AG04449 (cell line): ENCODE results near the gene RRBP1.

Experiments
- CTCF ChIA-PET: fragments of 350-600 bp; formaldehyde crosslinking; extraction: SDS; loops from one replicate; lab custom pipeline; 2021; ENCODE audit warnings: antibody characterized with exemption; lab: Yijun Ruan, JAX
- POLR2A ChIA-PET: fragments of 400-600, 350-600 bp; formaldehyde crosslinking; extraction: SDS; loops from one replicate; lab custom pipeline; 2020; ENCODE audit warnings: antibody characterized with exemption, inconsistent platforms; lab: Yijun Ruan, JAX
- DNase-seq: peaks from one replicate; pipeline ENCODE4 v3.0.0-alpha.2; 2010; ENCODE audit warnings: low read depth, low spot score
- H3K4me3 ChIP-seq: 2 replicates; pipeline ENCODE4 v1.5.1; 2011; ENCODE audit warnings: low read depth, mild to moderate bottlenecking, control low read depth, low read length
- CTCF ChIP-seq: IDR thresholded peaks from one replicate; pipeline ENCODE4 v1.5.1; 2011; ENCODE audit warnings: mild to moderate bottlenecking, moderate library complexity, low read length, control low read depth, inconsistent platforms; ENCODE audit not compliant: insufficient read depth; ENCODE audit errors: missing control alignments

RRBP1 gene

GRCh38 chr20:17610566-17611289 lies 71.3 kb downstream of the RRBP1 start:
- no peak overlapping the region for H3K4me3 ChIP-seq
- TF ChIP-seq CTCF, result no peak
- ChIA-PET CTCF (interaction anchor here (0.6 to 2.2 kb wide), 12 partner anchors 13 to 385 kb away, joined by 3 to 15 read pairs (median 4); no protein-coding TSS in a partner anchor), POLR2A (interaction anchor here (0.7 to 1.7 kb wide), 5 partner anchors 41 to 328 kb away, joined by 3 to 6 read pairs (median 3); partner anchors contain the start of gene DSTN)
- no peak for DNase-seq

- H3K4me3 ChIP-seq, result no peak overlapping the region
- no peak for DNase-seq
- POLR2A ChIA-PET, result interaction anchor here (0.7 to 1.7 kb wide), 4 partner anchors 40 to 105 kb away, joined by 3 to 6 read pairs (median 4); partner anchors contain the start of gene DSTN
- CTCF ChIA-PET, result interaction anchor here (0.8 to 3.4 kb wide), 10 partner anchors 8 to 386 kb away, joined by 3 to 15 read pairs (median 4); no protein-coding TSS in a partner anchor
- no peak for TF ChIP-seq CTCF
These were observed 72.1 kb downstream of the RRBP1 start for GRCh38 chr20:17609811-17610377.

- no peak for TF ChIP-seq CTCF
- DNase-seq, result no peak
- CTCF ChIA-PET, result interaction anchor here (0.8 to 3.4 kb wide), 4 partner anchors 9 to 105 kb away, joined by 3 to 15 read pairs (median 8); no protein-coding TSS in a partner anchor
- POLR2A ChIA-PET, result no interaction called here
- H3K4me3 ChIP-seq, result no peak overlapping the region
These were observed 73.1 kb downstream of the RRBP1 start for GRCh38 chr20:17608701-17609497.

- ChIA-PET POLR2A (interaction anchor here (0.6 to 1.4 kb wide), 5 partner anchors 12 to 389 kb away, joined by 3 to 5 read pairs (median 3); partner anchors contain the start of gene DSTN), CTCF (interaction anchor here (0.9 to 4.0 kb wide), 5 partner anchors 12 to 363 kb away, joined by 3 to 25 read pairs (median 4); partner anchors contain the start of gene MGME1)
- DNase-seq, result no peak
- no peak for TF ChIP-seq CTCF
- H3K4me3 ChIP-seq, result no peak overlapping the region
These were observed 76.0 kb downstream of the RRBP1 start for GRCh38 chr20:17606001-17606400.

GRCh38 chr20:17605131-17605660 lies 76.8 kb downstream of the RRBP1 start:
- DNase-seq, result no peak
- no peak for TF ChIP-seq CTCF
- CTCF ChIA-PET, result interaction anchor here (0.7 to 4.0 kb wide), 7 partner anchors 11 to 364 kb away, joined by 3 to 25 read pairs (median 4); partner anchors contain the start of gene MGME1
- POLR2A ChIA-PET, result interaction anchor here (0.7 to 1.4 kb wide), 3 partner anchors 35 to 84 kb away, joined by 3 to 5 read pairs (median 4); partner anchors contain the start of gene DSTN
- no peak overlapping the region for H3K4me3 ChIP-seq
